Activated CD4-positive, alpha-beta T cell treated with anti-CD3 and anti-CD28 coated beads, Interleukin-2, amount 50 U/mL, for 16 hours (primary cell): ENCODE results near the gene ZCCHC14.

Experiments
- DNase-seq: peaks from one replicate; pipeline ENCODE4 v3.0.0-alpha.2; 2020

The ZCCHC14 gene

GRCh38 chr16:87356491-87356853 is 136.4 kb downstream of the ZCCHC14 start:
- DNase-seq: no peak
